ENCODE data around the gene MRPL1. TPM values are rescaled to one million over a fixed set of nuclear protein-coding genes. Genes with fewer than 3 reads are reported as not detected.

MRPL1 gene
- total and polyA plus RNA-seq, 4 donors: 10.5 to 20.6 (median 16.1) TPM

- Histone ChIP-seq H3K4me1 (ENCODE audit: control insufficient read depth in 4 of 4, insufficient read depth in 4 of 4, low read length in 3 of 4) (peaks cover 2 to 46% (median 32%) of the 10 kb centered on the region in 4 donors), H3K4me3 (ENCODE audit: low read depth in 1 of 3, low read length in 3 of 3) (peak overlapping the region; percentile 79 to 98 (median 83)), H3K9me3 (ENCODE audit: control insufficient read depth in 4 of 4, low read length in 3 of 4) (no peaks in the 10 kb centered on the region), H3K9ac (ENCODE audit: low read depth in 1 of 2, low read length in 2 of 2) (peak overlapping the region; percentile 64 to 94), H3K27me3 (ENCODE audit: control insufficient read depth in 4 of 4, insufficient read depth in 4 of 4, low read length in 3 of 4) (no peaks in the 10 kb centered on the region), H3K36me3 (ENCODE audit: control insufficient read depth in 4 of 4, insufficient read depth in 3 of 4, low read depth in 1 of 4, low read length in 3 of 4) (no peaks in the 10 kb centered on the region), H3K27ac (ENCODE audit: low read depth in 1 of 2, low read length in 2 of 2) (peak overlapping the region; percentile 94 to 100)
- peak; percentile 46 for TF ChIP-seq CTCF (IDR thresholded peaks at IDR 0.05; ENCODE audit: low read depth, low read length, missing input control)
- TF ChIP-seq ATF3 (IDR thresholded peaks at IDR 0.05): no peak
- TF ChIP-seq TAF1 (conservative IDR thresholded peaks at IDR 0.05): peak; percentile 64
- no peak for TF ChIP-seq REST (IDR thresholded peaks at IDR 0.05)
- TF ChIP-seq HNF4A (conservative IDR thresholded peaks at IDR 0.05): no peak
- TF ChIP-seq MAX (IDR thresholded peaks at IDR 0.05): no peak
- TF ChIP-seq SP1 (IDR thresholded peaks at IDR 0.05): no peak
- no peak for TF ChIP-seq ZBTB33 (IDR thresholded peaks at IDR 0.05)
- TF ChIP-seq GABPA (IDR thresholded peaks at IDR 0.05 in 1 of 2, conservative IDR thresholded peaks at IDR 0.05 in 1 of 2): peak in 1 of 2 donors; percentile 12
- no peak for TF ChIP-seq FOXA2 (IDR thresholded peaks at IDR 0.05)
- TF ChIP-seq EGR1 (IDR thresholded peaks at IDR 0.05; ENCODE audit: low read depth in 2 of 2): no peak
- peak in 1 of 2 donors; percentile 5 for TF ChIP-seq RXRA (IDR thresholded peaks at IDR 0.05)
- TF ChIP-seq YY1 (IDR thresholded peaks at IDR 0.05): no peak
- TF ChIP-seq NR2F2 (IDR thresholded peaks at IDR 0.05): no peak
- peak; percentile 50 to 64 for TF ChIP-seq RAD21 (IDR thresholded peaks at IDR 0.05)
- DNase-seq (ENCODE audit: low spot score): peak; percentile 48
- under 1% methylated on average over 13 of the region's 13 CpGs for WGBS
Measured at GRCh38 chr4:77818073-77818601, 44.5 kb upstream of the MRPL1 start.
